ENCODE results near the gene CAMK1D. TPM values are rescaled to one million over a fixed set of nuclear protein-coding genes. Genes with fewer than 3 reads are reported as not detected.

The CAMK1D gene
- total and polyA plus RNA-seq, 11 donors = 1.4 to 16.0 (median 2.5) TPM

- no peak for ATAC-seq
- Histone ChIP-seq H3K9me3 (peaks cover 0 to 7% (median 0%) of the 10 kb centered on the region in 12 donors), H3K27ac (no peak overlapping the region), H3K36me3 (peaks cover 0 to 4% (median 0%) of the 10 kb centered on the region in 9 donors), H3K4me3 (no peak overlapping the region), H3K27me3 (no peaks in the 10 kb centered on the region), H3K4me1 (peaks cover 0 to 5% (median 0%) of the 10 kb centered on the region in 12 donors)
- TF ChIP-seq CTCF (IDR thresholded peaks at IDR 0.05) = no peak
- TF ChIP-seq POLR2A (IDR thresholded peaks at IDR 0.05) = no peak
- DNase-seq = no peak
- WGBS, 4 donors = 82 to 97% (median 93%) methylated on average over 7 of the region's 7 CpGs
- intact Hi-C loops (cut with DNase I) = no loop called here
Observed at GRCh38 chr10:12670004-12670403, 320.7 kb downstream of the CAMK1D start.

GRCh38 chr10:12675186-12675585 lies 325.8 kb downstream of the CAMK1D start:
- H3K27ac ChIP-seq = no peak overlapping the region
- no peaks in the 10 kb centered on the region for H3K27me3 ChIP-seq
- intact Hi-C loops (cut with DNase I) = no loop called here
- no peak for TF ChIP-seq CTCF (IDR thresholded peaks at IDR 0.05)
- no peaks in the 10 kb centered on the region for H3K36me3 ChIP-seq
- no peak overlapping the region for H3K4me3 ChIP-seq
- peaks cover 0 to 10% (median 0%) of the 10 kb centered on the region in 12 donors for H3K9me3 ChIP-seq
- no peak for DNase-seq
- no peak for ATAC-seq
- no peaks in the 10 kb centered on the region for H3K4me1 ChIP-seq

GRCh38 chr10:12679636-12680035 lies 330.3 kb downstream of the CAMK1D start:
- no peak overlapping the region for H3K4me3 ChIP-seq
- DNase-seq = no peak
- intact Hi-C loops (cut with DNase I) = no loop called here
- 94 to 97% (median 95%) methylated on average over 6 of the region's 6 CpGs for WGBS, 4 donors
- no peaks in the 10 kb centered on the region for H3K27me3 ChIP-seq
- no peak for ATAC-seq
- H3K9me3 ChIP-seq = peaks cover 0 to 10% (median 0%) of the 10 kb centered on the region in 12 donors
- H3K36me3 ChIP-seq = no peaks in the 10 kb centered on the region
- H3K27ac ChIP-seq = no peak overlapping the region
- no peaks in the 10 kb centered on the region for H3K4me1 ChIP-seq
- no peak for TF ChIP-seq CTCF (IDR thresholded peaks at IDR 0.05)
- TF ChIP-seq POLR2A (IDR thresholded peaks at IDR 0.05) = no peak

- no peaks in the 10 kb centered on the region for H3K27me3 ChIP-seq
- H3K36me3 ChIP-seq = no peaks in the 10 kb centered on the region
- no peak overlapping the region for H3K4me3 ChIP-seq
- H3K9me3 ChIP-seq = peaks cover 0 to 10% (median 0%) of the 10 kb centered on the region in 12 donors
- no peak overlapping the region for H3K27ac ChIP-seq
- H3K4me1 ChIP-seq = no peaks in the 10 kb centered on the region
- intact Hi-C loops (cut with DNase I) = no loop called here
- whole genome bisulfite sequencing, 4 donors = 84 to 91% (median 87%) methylated on average over 5 of the region's 5 CpGs
- ATAC-seq (no peak), DNase-seq (no peak)
- TF ChIP-seq CTCF (IDR thresholded peaks at IDR 0.05) (no peak), POLR2A (IDR thresholded peaks at IDR 0.05) (no peak)
Observed at GRCh38 chr10:12681252-12681651, 331.9 kb downstream of the CAMK1D start.

Data from heart left ventricle (tissue), 16 donors.